ENCODE measurements around the gene SLC22A23. TPM values are rescaled to one million over a fixed set of nuclear protein-coding genes. Genes with fewer than 3 reads are reported as not detected.

SLC22A23 gene
- total RNA-seq, 1 donor from 2014 or later: 27.8 TPM

GRCh38 chr6:3443221-3443515, 13.7 kb downstream of the SLC22A23 start:
- intact Hi-C loops (cut with DNase I): no loop called here
- H3K9me3 ChIP-seq: no peaks in the 10 kb centered on the region
- no peak overlapping the region for H3K27ac ChIP-seq
- no peak for DNase-seq
- TF ChIP-seq CTCF (IDR thresholded peaks at IDR 0.05): no peak
- H3K4me3 ChIP-seq: no peak overlapping the region
- H3K36me3 ChIP-seq: no peaks in the 10 kb centered on the region
- no peaks in the 10 kb centered on the region for H3K27me3 ChIP-seq (ENCODE audit: low read depth)
- peaks cover 10% of the 10 kb centered on the region for H3K4me1 ChIP-seq
- ATAC-seq: no peak

GRCh38 chr6:3442431-3443220, 14.2 kb downstream of the SLC22A23 start:
- Histone ChIP-seq H3K36me3 (no peaks in the 10 kb centered on the region), H3K27me3 (ENCODE audit: low read depth) (no peaks in the 10 kb centered on the region), H3K4me1 (peaks cover 10% of the 10 kb centered on the region), H3K9me3 (no peaks in the 10 kb centered on the region), H3K27ac (no peak overlapping the region), H3K4me3 (no peak overlapping the region)
- no peak for TF ChIP-seq CTCF (IDR thresholded peaks at IDR 0.05)
- no peak for DNase-seq
- peak in 1 of 2 donors; percentile 59 for ATAC-seq
- intact Hi-C loops (cut with DNase I): no loop called here

GRCh38 chr6:3440911-3441310, 15.9 kb downstream of the SLC22A23 start:
- Histone ChIP-seq H3K27ac (no peak overlapping the region), H3K9me3 (no peaks in the 10 kb centered on the region), H3K4me1 (peaks cover 10% of the 10 kb centered on the region), H3K4me3 (no peak overlapping the region), H3K27me3 (ENCODE audit: low read depth) (no peaks in the 10 kb centered on the region), H3K36me3 (no peaks in the 10 kb centered on the region)
- no peak for DNase-seq
- intact Hi-C loops (cut with DNase I): no loop called here
- TF ChIP-seq CTCF (IDR thresholded peaks at IDR 0.05): no peak
- ATAC-seq: no peak

GRCh38 chr6:3439961-3440360, 16.9 kb downstream of the SLC22A23 start:
- H3K27me3 ChIP-seq (ENCODE audit: low read depth): no peaks in the 10 kb centered on the region
- ATAC-seq (no peak), DNase-seq (no peak)
- H3K36me3 ChIP-seq: no peaks in the 10 kb centered on the region
- no peak overlapping the region for H3K4me3 ChIP-seq
- H3K4me1 ChIP-seq: peaks cover 10% of the 10 kb centered on the region
- H3K9me3 ChIP-seq: no peaks in the 10 kb centered on the region
- no peak overlapping the region for H3K27ac ChIP-seq
- intact Hi-C loops (cut with DNase I): no loop called here
- no peak for TF ChIP-seq CTCF (IDR thresholded peaks at IDR 0.05)

GRCh38 chr6:3438190-3439167, 18.4 kb downstream of the SLC22A23 start:
- DNase-seq: no peak
- intact Hi-C loops (cut with DNase I): no loop called here
- peak in 1 of 2 donors; percentile 20 for ATAC-seq
- no peak overlapping the region for H3K4me3 ChIP-seq
- H3K4me1 ChIP-seq: peaks cover 10% of the 10 kb centered on the region
- no peak overlapping the region for H3K27ac ChIP-seq
- H3K9me3 ChIP-seq: no peaks in the 10 kb centered on the region
- no peak for TF ChIP-seq CTCF (IDR thresholded peaks at IDR 0.05)
- H3K36me3 ChIP-seq: no peaks in the 10 kb centered on the region
- no peaks in the 10 kb centered on the region for H3K27me3 ChIP-seq (ENCODE audit: low read depth)
